ENCODE results near the gene FAM204A. TPM values are rescaled to one million over a fixed set of nuclear protein-coding genes. Genes with fewer than 3 reads are reported as not detected.

Gene FAM204A
- total and polyA plus RNA-seq, 11 donors = 21.8 to 75.1 (median 58.3) TPM

DNA sequence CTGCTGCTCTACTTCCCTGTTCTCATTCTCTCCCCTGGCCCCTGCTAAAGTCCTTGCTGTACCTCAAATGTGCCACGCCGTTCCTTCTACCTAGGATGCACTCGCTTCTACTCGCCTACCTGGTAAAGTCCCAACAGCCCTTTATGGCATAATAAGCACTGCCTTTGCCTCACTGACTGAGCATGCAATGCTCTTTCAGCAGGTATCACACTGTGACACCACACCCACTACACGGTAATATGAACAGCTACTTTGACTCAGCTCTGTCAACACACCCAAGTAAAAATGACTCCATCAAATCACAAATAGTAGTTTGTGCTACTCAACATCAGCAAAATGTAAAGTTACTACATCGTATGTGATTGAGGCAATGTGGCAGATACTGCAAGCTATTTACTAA, 37.6 kb downstream of the FAM204A start:
- Histone ChIP-seq H3K36me3 (peaks cover 0 to 42% (median 33%) of the 10 kb centered on the region in 9 donors), H3K9me3 (no peaks in the 10 kb centered on the region), H3K4me3 (no peak overlapping the region), H3K4me1 (peaks cover 0 to 14% (median 3%) of the 10 kb centered on the region in 12 donors), H3K27me3 (no peaks in the 10 kb centered on the region), H3K27ac (no peak overlapping the region)
- intact Hi-C loops (cut with DNase I) = no loop called here
- 95 to 96% (median 95%) methylated on average over 6 of the region's 6 CpGs for WGBS, 4 donors
- DNase-seq (no peak), ATAC-seq (no peak)
- no peak for TF ChIP-seq POLR2A (IDR thresholded peaks at IDR 0.05)
- TF ChIP-seq, protein P1, sequence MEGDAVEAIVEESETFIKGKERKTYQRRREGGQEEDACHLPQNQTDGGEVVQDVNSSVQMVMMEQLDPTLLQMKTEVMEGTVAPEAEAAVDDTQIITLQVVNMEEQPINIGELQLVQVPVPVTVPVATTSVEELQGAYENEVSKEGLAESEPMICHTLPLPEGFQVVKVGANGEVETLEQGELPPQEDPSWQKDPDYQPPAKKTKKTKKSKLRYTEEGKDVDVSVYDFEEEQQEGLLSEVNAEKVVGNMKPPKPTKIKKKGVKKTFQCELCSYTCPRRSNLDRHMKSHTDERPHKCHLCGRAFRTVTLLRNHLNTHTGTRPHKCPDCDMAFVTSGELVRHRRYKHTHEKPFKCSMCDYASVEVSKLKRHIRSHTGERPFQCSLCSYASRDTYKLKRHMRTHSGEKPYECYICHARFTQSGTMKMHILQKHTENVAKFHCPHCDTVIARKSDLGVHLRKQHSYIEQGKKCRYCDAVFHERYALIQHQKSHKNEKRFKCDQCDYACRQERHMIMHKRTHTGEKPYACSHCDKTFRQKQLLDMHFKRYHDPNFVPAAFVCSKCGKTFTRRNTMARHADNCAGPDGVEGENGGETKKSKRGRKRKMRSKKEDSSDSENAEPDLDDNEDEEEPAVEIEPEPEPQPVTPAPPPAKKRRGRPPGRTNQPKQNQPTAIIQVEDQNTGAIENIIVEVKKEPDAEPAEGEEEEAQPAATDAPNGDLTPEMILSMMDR (IDR thresholded peaks at IDR 0.05) = no peak

DNA sequence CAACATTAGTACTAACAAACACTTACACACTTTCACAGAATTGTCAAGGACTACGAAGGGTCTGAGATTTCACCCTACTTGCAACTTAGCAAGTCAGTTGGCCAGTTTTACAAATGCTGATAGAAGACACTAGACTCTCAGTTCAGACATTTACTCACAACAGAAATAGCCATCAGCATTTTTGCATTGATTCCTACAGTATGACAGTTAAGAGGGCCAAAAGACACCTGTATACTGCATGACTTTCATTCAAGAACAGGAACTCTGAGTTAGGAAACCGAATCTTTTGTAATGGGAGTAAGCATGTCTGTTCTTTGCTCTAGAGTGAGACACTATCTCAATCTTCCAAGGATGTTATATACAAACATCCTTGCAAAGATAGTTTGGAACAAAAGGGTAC, 40.9 kb downstream of the FAM204A start:
- TF ChIP-seq, protein P1 (IDR thresholded peaks at IDR 0.05) = no peak
- TF ChIP-seq POLR2A (IDR thresholded peaks at IDR 0.05) = no peak
- H3K27ac ChIP-seq = no peak overlapping the region
- no peaks in the 10 kb centered on the region for H3K9me3 ChIP-seq
- ATAC-seq (no peak), DNase-seq (no peak)
- 93 to 97% (median 95%) methylated on average over 2 of the region's 2 CpGs for WGBS, 4 donors
- H3K4me1 ChIP-seq = no peaks in the 10 kb centered on the region
- no peaks in the 10 kb centered on the region for H3K27me3 ChIP-seq
- H3K36me3 ChIP-seq = peaks cover 0 to 18% (median 14%) of the 10 kb centered on the region in 9 donors
- no peak overlapping the region for H3K4me3 ChIP-seq
- intact Hi-C loops (cut with DNase I) = no loop called here

DNA sequence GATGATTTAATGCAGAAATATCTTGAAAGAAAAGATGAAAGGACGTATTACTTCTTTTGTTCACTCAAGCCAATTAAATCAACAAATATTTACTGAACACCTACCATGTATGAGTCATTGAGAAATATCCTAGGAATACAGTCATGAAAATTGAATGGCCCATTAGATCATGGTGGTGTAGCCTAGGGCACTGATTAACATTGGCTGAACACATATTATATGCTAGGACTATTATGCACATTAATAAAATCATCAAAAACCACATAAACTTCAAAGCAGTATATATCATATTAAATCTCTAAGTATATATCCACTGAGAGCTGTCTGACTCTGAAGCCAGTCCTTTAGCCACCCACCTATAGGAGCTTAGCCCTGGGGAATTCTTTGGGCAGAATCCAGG, 41.8 kb downstream of the FAM204A start:
- Histone ChIP-seq H3K36me3 (peaks cover 0 to 10% (median 6%) of the 10 kb centered on the region in 9 donors), H3K27me3 (no peaks in the 10 kb centered on the region), H3K4me1 (no peaks in the 10 kb centered on the region), H3K9me3 (no peaks in the 10 kb centered on the region), H3K4me3 (no peak overlapping the region), H3K27ac (no peak overlapping the region)
- no peak for ATAC-seq
- TF ChIP-seq, protein P1 (IDR thresholded peaks at IDR 0.05) = no peak
- no peak for TF ChIP-seq POLR2A (IDR thresholded peaks at IDR 0.05)
- 92 to 98% (median 96%) methylated on average over 1 of the region's 1 CpG for WGBS, 4 donors
- intact Hi-C loops (cut with DNase I) = no loop called here
- DNase-seq = no peak

DNA sequence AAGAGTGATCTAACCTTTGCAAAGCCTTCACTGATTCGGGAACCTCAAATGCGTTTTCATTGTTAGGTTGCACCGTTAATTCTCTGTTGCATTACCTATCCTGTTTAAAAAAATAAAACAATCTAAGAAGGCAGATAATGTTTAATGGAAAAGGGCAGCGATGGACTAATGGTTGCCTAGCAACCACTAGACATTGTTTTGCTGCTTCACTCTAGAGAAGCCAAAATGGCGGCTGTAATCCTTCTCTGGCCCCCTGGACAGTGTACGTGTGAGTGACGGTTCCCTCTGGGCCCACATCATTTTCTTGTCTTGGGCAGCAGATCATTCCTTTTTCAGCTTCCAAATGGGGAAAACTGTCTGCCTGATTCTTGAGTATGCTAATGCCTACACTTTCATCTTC, 43.3 kb downstream of the FAM204A start:
- WGBS, 4 donors = 85 to 95% (median 93%) methylated on average over 7 of the region's 7 CpGs
- Histone ChIP-seq H3K27ac (no peak overlapping the region), H3K36me3 (no peaks in the 10 kb centered on the region), H3K4me3 (no peak overlapping the region), H3K4me1 (no peaks in the 10 kb centered on the region), H3K27me3 (peaks cover 0 to 4% (median 0%) of the 10 kb centered on the region in 9 donors), H3K9me3 (no peaks in the 10 kb centered on the region)
- TF ChIP-seq, protein P1 (IDR thresholded peaks at IDR 0.05) = no peak
- TF ChIP-seq POLR2A (IDR thresholded peaks at IDR 0.05) = no peak
- intact Hi-C loops (cut with DNase I) = no loop called here
- DNase-seq = no peak
- no peak for ATAC-seq

Data from heart left ventricle (tissue), 16 donors.